Measurements from ENCODE around the gene GRIP1. TPM values are rescaled to one million over a fixed set of nuclear protein-coding genes. Genes with fewer than 3 reads are reported as not detected.

Gene GRIP1
- total and polyA plus RNA-seq, 2 experiments from 2014 or later: 5.1 to 13.7 TPM

DNA sequence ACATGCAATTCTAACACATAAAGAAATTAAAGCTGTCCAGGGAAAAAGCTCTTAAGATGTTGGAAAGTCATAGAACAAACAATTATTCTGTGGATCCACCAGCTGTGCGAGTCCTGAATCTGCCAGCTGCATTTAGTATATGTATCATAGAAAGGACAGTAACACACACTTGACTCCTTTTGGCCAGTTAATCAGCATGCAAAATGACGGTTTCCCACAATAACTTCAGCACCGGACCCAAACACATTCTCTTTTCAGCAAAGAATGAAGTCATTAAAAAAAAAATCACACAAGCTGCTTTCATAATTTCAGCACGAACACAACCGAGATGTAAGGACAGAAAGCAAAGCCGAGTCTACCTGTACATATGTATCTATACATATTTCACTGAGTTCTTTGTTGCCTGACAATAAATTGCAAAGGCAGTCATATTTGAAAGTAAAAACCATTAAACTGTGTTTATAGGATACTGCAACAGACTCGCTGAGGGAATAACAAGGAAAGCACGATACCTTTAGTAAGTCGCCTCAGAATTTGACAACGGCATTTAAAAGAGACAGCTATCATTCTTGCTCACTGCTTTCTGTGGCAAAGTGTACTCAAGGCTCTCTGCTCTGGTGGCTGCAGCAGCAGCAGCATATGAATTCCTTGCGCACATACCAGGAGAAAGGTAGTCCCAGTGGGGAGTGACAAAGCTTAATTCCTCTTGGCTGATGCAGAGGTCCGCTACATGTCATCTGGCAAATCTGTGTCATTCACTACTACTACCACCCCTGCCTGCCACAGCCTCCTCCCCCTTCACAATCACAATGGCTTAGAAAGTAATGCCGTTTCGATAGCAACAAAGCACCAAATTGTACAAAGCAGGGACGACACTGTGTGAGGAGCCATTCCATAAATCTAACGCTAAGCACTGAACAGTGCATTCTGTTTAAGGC, at the start of gene GRIP1 (continued):
- TF ChIP-seq, protein P1, sequence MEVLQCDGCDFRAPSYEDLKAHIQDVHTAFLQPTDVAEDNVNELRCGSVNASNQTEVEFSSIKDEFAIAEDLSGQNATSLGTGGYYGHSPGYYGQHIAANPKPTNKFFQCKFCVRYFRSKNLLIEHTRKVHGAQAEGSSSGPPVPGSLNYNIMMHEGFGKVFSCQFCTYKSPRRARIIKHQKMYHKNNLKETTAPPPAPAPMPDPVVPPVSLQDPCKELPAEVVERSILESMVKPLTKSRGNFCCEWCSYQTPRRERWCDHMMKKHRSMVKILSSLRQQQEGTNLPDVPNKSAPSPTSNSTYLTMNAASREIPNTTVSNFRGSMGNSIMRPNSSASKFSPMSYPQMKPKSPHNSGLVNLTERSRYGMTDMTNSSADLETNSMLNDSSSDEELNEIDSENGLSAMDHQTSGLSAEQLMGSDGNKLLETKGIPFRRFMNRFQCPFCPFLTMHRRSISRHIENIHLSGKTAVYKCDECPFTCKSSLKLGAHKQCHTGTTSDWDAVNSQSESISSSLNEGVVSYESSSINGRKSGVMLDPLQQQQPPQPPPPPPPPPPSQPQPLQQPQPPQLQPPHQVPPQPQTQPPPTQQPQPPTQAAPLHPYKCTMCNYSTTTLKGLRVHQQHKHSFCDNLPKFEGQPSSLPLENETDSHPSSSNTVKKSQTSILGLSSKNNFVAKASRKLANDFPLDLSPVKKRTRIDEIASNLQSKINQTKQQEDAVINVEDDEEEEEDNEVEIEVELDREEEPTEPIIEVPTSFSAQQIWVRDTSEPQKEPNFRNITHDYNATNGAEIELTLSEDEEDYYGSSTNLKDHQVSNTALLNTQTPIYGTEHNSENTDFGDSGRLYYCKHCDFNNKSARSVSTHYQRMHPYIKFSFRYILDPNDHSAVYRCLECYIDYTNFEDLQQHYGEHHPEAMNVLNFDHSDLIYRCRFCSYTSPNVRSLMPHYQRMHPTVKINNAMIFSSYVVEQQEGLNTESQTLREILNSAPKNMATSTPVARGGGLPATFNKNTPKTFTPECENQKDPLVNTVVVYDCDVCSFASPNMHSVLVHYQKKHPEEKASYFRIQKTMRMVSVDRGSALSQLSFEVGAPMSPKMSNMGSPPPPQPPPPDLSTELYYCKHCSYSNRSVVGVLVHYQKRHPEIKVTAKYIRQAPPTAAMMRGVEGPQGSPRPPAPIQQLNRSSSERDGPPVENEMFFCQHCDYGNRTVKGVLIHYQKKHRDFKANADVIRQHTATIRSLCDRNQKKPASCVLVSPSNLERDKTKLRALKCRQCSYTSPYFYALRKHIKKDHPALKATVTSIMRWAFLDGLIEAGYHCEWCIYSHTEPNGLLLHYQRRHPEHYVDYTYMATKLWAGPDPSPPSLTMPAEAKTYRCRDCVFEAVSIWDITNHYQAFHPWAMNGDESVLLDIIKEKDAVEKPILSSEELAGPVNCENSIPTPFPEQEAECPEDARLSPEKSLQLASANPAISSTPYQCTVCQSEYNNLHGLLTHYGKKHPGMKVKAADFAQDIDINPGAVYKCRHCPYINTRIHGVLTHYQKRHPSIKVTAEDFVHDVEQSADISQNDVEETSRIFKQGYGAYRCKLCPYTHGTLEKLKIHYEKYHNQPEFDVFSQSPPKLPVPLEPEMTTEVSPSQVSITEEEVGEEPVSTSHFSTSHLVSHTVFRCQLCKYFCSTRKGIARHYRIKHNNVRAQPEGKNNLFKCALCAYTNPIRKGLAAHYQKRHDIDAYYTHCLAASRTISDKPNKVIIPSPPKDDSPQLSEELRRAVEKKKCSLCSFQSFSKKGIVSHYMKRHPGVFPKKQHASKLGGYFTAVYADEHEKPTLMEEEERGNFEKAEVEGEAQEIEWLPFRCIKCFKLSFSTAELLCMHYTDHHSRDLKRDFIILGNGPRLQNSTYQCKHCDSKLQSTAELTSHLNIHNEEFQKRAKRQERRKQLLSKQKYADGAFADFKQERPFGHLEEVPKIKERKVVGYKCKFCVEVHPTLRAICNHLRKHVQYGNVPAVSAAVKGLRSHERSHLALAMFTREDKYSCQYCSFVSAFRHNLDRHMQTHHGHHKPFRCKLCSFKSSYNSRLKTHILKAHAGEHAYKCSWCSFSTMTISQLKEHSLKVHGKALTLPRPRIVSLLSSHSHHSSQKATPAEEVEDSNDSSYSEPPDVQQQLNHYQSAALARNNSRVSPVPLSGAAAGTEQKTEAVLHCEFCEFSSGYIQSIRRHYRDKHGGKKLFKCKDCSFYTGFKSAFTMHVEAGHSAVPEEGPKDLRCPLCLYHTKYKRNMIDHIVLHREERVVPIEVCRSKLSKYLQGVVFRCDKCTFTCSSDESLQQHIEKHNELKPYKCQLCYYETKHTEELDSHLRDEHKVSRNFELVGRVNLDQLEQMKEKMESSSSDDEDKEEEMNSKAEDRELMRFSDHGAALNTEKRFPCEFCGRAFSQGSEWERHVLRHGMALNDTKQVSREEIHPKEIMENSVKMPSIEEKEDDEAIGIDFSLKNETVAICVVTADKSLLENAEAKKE (CRISPR knock-in tag; IDR thresholded peaks at IDR 0.05): no peak

DNA sequence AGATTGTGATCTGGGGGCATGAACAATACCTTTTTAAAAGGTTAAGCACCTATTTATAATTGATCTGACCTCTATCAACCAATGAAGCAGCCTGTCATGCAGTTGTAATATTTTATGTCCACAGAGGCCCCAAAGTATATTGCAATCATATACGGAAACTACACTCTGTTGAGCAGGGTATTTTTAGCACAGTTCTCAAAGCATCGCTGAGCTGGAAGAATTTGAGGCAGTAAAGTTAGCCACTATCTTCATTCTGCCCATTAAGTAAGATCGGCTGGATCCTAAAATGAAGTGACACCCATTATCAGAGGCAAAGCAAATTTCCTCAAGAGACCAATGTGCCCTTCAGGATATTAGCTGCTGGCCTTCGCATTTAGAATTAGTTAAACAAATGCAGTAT, 47.7 kb upstream of the GRIP1 start:
- Histone ChIP-seq H3K27ac (ENCODE audit: low read depth) (no peak overlapping the region), H3K4me1 (ENCODE audit: insufficient read depth) (no peaks in the 10 kb centered on the region), H3K27me3 (ENCODE audit: insufficient read depth) (no peaks in the 10 kb centered on the region), H3K36me3 (ENCODE audit: insufficient read depth) (no peaks in the 10 kb centered on the region), H4K20me1 (replicated peaks; ENCODE audit: insufficient read depth) (no peaks in the 10 kb centered on the region), H2AFZ (no peak overlapping the region), H3K4me2 (no peak overlapping the region), H3K9me2 (ENCODE audit: insufficient read depth) (no peaks in the 10 kb centered on the region), H3K79me2 (replicated peaks; ENCODE audit: insufficient read depth) (no peaks in the 10 kb centered on the region), H3F3A (replicated peaks; ENCODE audit: low read depth) (no peaks in the 10 kb centered on the region), H3K4me3 (no peak overlapping the region)
- H3K36me3 Mint-ChIP-seq (ENCODE audit: low read depth): no peaks in the 10 kb centered on the region
- H3K9me3 Mint-ChIP-seq: no peaks in the 10 kb centered on the region
- no peak overlapping the region for H3K27ac Mint-ChIP-seq
- ATAC-seq (no peak), DNase-seq (ENCODE audit: low spot score) (no peak)
- no peaks in the 10 kb centered on the region for H3K27me3 Mint-ChIP-seq (ENCODE audit: insufficient read depth, low read depth, poor library complexity)
- H3K4me3 Mint-ChIP-seq: no peak overlapping the region
- no peaks in the 10 kb centered on the region for H3K4me1 Mint-ChIP-seq
- TF ChIP-seq, protein P2, sequence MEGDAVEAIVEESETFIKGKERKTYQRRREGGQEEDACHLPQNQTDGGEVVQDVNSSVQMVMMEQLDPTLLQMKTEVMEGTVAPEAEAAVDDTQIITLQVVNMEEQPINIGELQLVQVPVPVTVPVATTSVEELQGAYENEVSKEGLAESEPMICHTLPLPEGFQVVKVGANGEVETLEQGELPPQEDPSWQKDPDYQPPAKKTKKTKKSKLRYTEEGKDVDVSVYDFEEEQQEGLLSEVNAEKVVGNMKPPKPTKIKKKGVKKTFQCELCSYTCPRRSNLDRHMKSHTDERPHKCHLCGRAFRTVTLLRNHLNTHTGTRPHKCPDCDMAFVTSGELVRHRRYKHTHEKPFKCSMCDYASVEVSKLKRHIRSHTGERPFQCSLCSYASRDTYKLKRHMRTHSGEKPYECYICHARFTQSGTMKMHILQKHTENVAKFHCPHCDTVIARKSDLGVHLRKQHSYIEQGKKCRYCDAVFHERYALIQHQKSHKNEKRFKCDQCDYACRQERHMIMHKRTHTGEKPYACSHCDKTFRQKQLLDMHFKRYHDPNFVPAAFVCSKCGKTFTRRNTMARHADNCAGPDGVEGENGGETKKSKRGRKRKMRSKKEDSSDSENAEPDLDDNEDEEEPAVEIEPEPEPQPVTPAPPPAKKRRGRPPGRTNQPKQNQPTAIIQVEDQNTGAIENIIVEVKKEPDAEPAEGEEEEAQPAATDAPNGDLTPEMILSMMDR (conservative IDR thresholded peaks at IDR 0.05; ENCODE audit: low read depth in 2 of 2): no peak
- no peak for TF ChIP-seq STAT1 (IDR thresholded peaks at IDR 0.05; ENCODE audit: unreplicated experiment)
- no peak for TF ChIP-seq EZH2phosphoT487 (IDR thresholded peaks at IDR 0.05; ENCODE audit: unreplicated experiment)
- no peak for TF ChIP-seq POLR2AphosphoS5 (IDR thresholded peaks at IDR 0.05; ENCODE audit: low read depth)
- TF ChIP-seq NANOG (IDR thresholded peaks at IDR 0.05; ENCODE audit: borderline replicate concordance): no peak
- TF ChIP-seq, protein P1 (CRISPR knock-in tag; IDR thresholded peaks at IDR 0.05): no peak
